VCaP (cell line): ENCODE data around the gene SMG1.
"Not testable (repeated sequence)": the region's sequence is repeated elsewhere in the genome, so short reads cannot be mapped to it uniquely, and the experiment has no call there.

Source experiments
- H3K27ac ChIP-seq: fragments of 450-650 bp; 2 replicates; pipeline ENCODE4 v1.5.1; 2017
- TF ChIP-seq, protein P1 (sequence below): fragments of 450-650 bp; conservative IDR thresholded peaks from 2 replicates; pipeline ENCODE4 v1.5.1; 2017; ENCODE audit warnings: mild to moderate bottlenecking, moderate library complexity

Gene SMG1

GRCh38 chr16:18958621-18959029 is 32.4 kb upstream of the SMG1 start:
- TF ChIP-seq, protein P1, sequence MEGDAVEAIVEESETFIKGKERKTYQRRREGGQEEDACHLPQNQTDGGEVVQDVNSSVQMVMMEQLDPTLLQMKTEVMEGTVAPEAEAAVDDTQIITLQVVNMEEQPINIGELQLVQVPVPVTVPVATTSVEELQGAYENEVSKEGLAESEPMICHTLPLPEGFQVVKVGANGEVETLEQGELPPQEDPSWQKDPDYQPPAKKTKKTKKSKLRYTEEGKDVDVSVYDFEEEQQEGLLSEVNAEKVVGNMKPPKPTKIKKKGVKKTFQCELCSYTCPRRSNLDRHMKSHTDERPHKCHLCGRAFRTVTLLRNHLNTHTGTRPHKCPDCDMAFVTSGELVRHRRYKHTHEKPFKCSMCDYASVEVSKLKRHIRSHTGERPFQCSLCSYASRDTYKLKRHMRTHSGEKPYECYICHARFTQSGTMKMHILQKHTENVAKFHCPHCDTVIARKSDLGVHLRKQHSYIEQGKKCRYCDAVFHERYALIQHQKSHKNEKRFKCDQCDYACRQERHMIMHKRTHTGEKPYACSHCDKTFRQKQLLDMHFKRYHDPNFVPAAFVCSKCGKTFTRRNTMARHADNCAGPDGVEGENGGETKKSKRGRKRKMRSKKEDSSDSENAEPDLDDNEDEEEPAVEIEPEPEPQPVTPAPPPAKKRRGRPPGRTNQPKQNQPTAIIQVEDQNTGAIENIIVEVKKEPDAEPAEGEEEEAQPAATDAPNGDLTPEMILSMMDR, result no peak

DNA sequence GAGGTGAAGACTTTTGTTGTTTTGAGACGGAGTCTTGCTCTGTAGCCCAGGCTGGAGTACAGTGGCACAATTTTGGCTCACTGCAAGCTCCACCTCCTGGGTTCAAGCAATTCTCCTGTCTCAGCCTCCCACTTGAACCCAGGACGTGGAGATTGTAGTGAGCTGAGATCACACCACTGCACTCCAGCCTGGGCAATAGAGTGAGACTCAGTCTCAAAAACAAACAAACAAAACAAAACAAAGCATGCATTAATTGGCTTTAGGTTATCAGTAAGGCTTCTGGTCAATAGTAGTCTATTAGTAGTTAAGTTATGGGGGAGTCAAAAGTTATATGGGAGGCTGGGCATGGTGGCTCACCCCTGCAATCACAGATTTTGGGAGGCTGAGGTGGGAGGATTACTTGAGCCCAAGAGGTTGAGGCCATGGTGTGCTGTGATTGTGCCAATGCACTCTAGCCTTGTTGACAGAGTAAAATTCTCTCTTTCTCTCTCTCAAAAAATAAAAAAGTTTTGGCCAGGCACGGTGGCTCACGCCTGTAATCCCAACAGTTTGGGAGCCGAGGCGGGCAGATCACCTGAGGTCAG is 30.5 kb upstream of the SMG1 start:
- H3K27ac ChIP-seq, result not testable (repeated sequence)

More at GRCh38 chr16:18958621-18959029, 32.4 kb upstream of the SMG1 start:
- H3K27ac ChIP-seq, result no peak overlapping the region

- H3K27ac ChIP-seq, result not testable (repeated sequence)
Measured at GRCh38 chr16:18955874-18956580, 29.8 kb upstream of the SMG1 start.

GRCh38 chr16:18953547-18953946 is 27.3 kb upstream of the SMG1 start:
- H3K27ac ChIP-seq, result no peak overlapping the region
- TF ChIP-seq, protein P1, result no peak

GRCh38 chr16:18950469-18951185 is 24.4 kb upstream of the SMG1 start:
- TF ChIP-seq, protein P1, result no peak
- no peak overlapping the region for H3K27ac ChIP-seq

- TF ChIP-seq, protein P1, result no peak
Measured at GRCh38 chr16:18948372-18949020, 22.3 kb upstream of the SMG1 start.

DNA sequence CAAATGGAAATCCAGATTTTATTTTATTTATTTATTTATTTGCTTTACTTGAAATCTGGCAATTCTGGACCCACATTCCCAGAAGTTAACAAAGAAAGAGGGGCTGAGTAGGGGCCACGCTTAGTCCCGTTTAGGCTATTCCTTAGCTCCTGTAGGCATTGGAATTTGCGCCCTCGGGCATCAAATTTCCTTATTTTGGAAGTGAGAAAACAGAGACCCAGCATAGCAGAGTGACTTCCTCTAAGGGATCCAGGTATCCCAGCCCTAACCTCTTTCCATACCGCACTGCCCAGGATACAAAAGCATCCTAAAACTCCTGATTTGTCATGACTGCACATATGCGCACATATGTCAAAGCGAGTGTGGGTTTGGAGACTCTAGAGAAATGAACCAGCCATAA is 19.0 kb upstream of the SMG1 start:
- no peak overlapping the region for H3K27ac ChIP-seq
- TF ChIP-seq, protein P1, result no peak

More at GRCh38 chr16:18948372-18949020, 22.3 kb upstream of the SMG1 start:
- H3K27ac ChIP-seq, result no peak overlapping the region

- TF ChIP-seq, protein P1, result no peak
Measured at GRCh38 chr16:18943414-18943813, 17.2 kb upstream of the SMG1 start.

More at GRCh38 chr16:18943414-18943813, 17.2 kb upstream of the SMG1 start:
- no peak overlapping the region for H3K27ac ChIP-seq
